SK-N-MC (cell line): ENCODE data around the gene SCD5.
A peak's percentile ranks its signal among the peaks of the same experiment; 100 is the strongest.

ENCODE experiments used
- DNase-seq: peaks from one replicate; pipeline ENCODE4 v3.0.0-alpha.2; 2011; ENCODE audit warnings: low read depth, low spot score
- H3K27ac ChIP-seq: fragments of 200-600 bp; sonication (generic); 2 replicates; pipeline ENCODE4 v1.5.1; 2016; ENCODE audit warnings: mixed run types
- H3K36me3 ChIP-seq: fragments of 200-600 bp; sonication (generic); 2 replicates; pipeline ENCODE4 v1.6.1; 2017; ENCODE audit warnings: antibody characterized with exemption, low read length, mixed read lengths; ENCODE audit not compliant: insufficient read depth
- H3K4me3 ChIP-seq: fragments of 200-600 bp; sonication (generic); 2 replicates; pipeline ENCODE4 v1.5.1; 2016
- H3K9ac ChIP-seq: fragments of 200-600 bp; sonication (generic); 2 replicates; pipeline ENCODE4 v1.8.0; 2017; ENCODE audit warnings: mixed run types, mixed read lengths; ENCODE audit not compliant: insufficient read length
- H3K9me3 ChIP-seq: fragments of 200-600 bp; sonication (generic); 2 replicates; pipeline ENCODE4 v1.6.1; 2017; ENCODE audit warnings: low read depth, mild to moderate bottlenecking, antibody characterized with exemption, low read length, moderate library complexity, mixed read lengths
- EZH2 ChIP-seq: fragments of 200-600 bp; sonication (generic); IDR thresholded peaks from one replicate; pipeline ENCODE4 v1.6.1; 2017; ENCODE audit warnings: antibody characterized with exemption
- FOXP2 ChIP-seq: optimal IDR thresholded peaks from 2 replicates; pipeline ENCODE3; 2011; ENCODE audit warnings: mild to moderate bottlenecking, moderate library complexity; ENCODE audit not compliant: insufficient read depth; ENCODE audit errors: extremely low read length, control extremely low read depth
- POLR2AphosphoS5 ChIP-seq: IDR thresholded peaks from 2 replicates; pipeline ENCODE4 v1.6.1; 2012; ENCODE audit warnings: mild to moderate bottlenecking, low read depth, low read length, borderline replicate concordance

Gene SCD5

DNA sequence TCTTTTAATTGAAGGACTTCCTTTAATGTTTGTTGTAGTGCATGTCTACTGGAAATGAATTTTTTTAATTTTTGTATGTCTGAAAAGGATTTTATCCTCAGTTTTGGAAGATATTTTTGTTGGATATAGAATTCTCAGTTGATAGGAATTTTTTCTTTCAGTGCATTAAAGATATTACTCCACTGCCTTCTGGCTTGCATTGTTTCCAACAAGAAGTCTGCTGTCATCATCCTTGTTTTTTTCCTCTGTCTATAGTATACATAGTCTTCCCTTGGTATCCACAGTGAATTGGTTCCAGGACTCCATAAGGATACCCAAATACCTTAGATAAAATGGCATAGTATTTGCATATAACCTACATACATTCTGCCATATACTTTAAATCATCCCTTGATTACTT is 33.5 kb downstream of the SCD5 start:
- no peak for DNase-seq
- Histone ChIP-seq H3K9ac (no peak overlapping the region), H3K9me3 (no peaks in the 10 kb centered on the region), H3K27ac (no peak overlapping the region), H3K36me3 (no peaks in the 10 kb centered on the region), H3K4me3 (no peak overlapping the region)
- no peak for TF ChIP-seq FOXP2
- TF ChIP-seq POLR2AphosphoS5, result no peak
- no peak for TF ChIP-seq EZH2

DNA sequence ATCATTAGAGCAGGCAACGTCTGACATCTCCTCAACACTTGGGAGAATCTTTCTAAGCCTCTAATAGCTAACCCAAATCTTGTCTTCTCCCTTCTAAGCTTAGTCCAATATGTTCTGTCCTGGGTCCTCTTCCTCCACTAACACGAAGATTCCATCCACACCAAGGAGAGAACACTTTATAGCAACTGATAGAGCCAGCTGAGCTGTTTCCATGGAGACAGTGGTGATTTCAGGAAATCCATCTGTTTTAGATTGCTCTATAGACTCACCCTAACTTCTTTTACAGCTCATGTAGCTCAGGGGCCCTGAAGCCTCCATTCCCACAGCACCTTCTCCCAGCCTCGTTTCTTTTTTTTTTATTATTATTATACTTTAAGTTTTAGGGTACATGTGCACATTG is 37.4 kb downstream of the SCD5 start:
- Histone ChIP-seq H3K27ac (no peak overlapping the region), H3K9me3 (no peaks in the 10 kb centered on the region), H3K36me3 (no peaks in the 10 kb centered on the region), H3K4me3 (no peak overlapping the region), H3K9ac (no peak overlapping the region)
- no peak for TF ChIP-seq EZH2
- TF ChIP-seq FOXP2, result no peak
- TF ChIP-seq POLR2AphosphoS5, result no peak
- no peak for DNase-seq

DNA sequence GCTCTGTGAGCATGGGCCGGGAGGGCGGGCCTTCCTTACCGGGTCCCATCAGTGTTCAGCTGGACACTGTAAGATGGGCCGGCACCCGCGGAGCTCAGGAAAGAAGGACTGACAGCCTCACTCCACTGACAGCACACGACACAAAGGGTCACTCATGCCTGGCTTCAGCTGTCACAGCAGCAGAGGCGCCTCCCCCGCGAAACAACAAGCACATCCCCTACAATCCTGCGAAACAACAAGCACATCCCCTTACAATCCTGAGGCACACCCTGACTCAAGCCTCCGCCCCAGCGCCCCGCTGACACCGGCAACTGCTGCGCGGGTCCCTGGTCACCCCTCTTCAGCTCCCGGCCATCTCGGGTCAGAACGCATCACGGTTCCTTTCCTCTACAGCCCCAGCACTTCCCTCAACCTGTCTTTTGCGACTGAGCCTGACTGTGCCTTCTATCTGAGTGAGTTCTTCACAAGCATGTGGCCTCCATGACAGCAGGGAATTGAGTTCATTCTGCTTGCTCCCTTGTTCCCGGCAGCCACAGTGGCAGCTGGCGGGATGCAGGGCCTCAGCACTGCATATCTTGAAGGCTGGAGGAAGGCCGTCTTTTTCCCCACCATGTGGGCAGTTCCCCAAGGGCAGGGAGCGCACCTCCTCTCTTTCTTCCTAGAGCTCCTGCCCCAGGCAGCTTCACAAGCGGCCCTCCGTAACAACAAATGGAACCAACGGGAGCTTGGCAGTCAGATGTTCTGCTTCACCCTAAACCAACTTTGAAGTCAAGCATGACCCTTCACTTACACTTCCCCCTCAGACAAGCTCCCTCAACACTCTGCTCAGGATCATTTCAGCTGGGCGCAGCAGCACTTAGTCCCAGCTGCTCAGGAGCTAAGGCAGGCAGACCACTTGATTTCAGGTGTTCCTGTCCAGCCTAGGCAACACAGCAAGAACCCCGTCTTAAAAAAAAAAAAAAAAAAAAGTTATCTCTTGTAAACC is 39.6 kb downstream of the SCD5 start:
- Histone ChIP-seq H3K27ac (no peak overlapping the region), H3K4me3 (no peak overlapping the region), H3K36me3 (no peaks in the 10 kb centered on the region), H3K9ac (no peak overlapping the region), H3K9me3 (no peaks in the 10 kb centered on the region)
- DNase-seq, result no peak
- TF ChIP-seq POLR2AphosphoS5 (no peak), EZH2 (no peak), FOXP2 (no peak)

DNA sequence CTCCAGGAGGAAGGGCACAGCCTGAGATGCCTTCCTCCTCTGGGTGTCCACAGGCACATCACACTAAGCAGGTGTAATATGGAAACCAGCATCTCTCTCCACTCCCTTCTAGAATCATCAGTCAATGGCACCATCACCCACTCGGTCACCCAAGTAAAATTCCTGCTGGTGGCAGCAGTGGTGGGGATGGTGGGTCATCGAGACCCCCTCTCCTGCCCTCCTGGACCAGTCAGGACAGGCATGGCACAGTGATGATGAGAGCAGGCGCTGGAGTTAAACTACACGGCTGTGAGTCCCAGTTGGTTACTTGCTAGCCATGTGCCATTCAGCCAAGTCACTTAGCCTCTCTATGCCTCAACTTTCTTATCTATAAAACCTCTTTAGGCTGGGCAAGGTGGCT is 42.5 kb downstream of the SCD5 start:
- DNase-seq, result no peak
- Histone ChIP-seq H3K36me3 (no peaks in the 10 kb centered on the region), H3K9ac (no peak overlapping the region), H3K9me3 (no peaks in the 10 kb centered on the region), H3K4me3 (no peak overlapping the region), H3K27ac (no peak overlapping the region)
- no peak for TF ChIP-seq EZH2
- TF ChIP-seq POLR2AphosphoS5, result no peak
- TF ChIP-seq FOXP2, result no peak

DNA sequence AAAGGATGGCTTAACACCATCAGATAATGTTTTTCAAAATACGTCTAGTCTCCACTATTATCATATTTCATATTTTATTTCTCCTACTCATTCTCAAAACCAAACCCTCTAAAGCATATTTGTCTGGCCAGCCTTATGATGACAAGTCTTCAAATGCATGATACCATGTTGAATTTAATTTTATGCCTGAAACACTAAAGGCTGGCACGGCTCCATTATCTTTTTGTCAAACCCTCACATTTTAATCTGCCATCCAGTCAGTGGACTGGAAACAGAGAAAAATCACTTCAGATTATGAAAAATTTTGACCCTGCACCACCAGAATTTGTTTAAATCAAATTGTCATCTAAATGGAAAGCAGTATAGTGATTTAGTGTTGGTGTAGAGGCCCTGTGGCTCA is 42.9 kb downstream of the SCD5 start:
- no peak overlapping the region for H3K9ac ChIP-seq
- H3K27ac ChIP-seq, result no peak overlapping the region
- H3K36me3 ChIP-seq, result no peaks in the 10 kb centered on the region
- no peak overlapping the region for H3K4me3 ChIP-seq
- no peak for TF ChIP-seq EZH2
- no peak for TF ChIP-seq POLR2AphosphoS5
- no peak for TF ChIP-seq FOXP2
- DNase-seq, result no peak
- H3K9me3 ChIP-seq, result no peaks in the 10 kb centered on the region

DNA sequence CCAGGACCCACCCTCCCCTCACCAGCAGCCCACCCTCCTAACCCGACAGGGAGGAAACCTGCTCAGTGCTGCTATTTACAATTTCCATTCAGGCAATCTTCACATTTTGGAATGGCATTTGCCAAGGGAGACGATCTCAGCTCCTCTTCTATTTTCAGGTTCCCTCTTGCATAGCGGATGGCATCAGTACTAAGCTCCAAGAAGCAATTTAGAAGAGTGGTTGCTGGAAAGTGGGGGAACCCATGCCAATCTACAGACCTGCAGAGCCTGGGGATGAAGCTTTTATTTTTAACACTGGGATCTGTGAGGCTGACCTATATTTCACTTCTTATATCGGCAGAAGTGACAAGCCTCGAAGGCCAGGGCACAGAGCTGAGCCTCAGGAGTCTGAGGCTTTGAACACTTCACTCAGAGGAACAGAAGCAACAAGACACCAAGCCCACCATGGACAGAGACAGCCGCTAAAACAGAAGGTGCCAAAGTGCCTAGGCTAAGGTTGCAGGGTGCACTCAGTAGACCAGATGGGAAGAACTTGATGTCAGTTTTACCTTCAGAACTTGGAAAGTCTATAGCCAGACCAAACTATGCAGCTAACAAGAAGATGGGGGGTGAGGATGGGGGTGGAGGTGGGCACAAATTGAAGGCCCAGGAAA is 44.0 kb downstream of the SCD5 start:
- H3K27ac ChIP-seq, result no peak overlapping the region
- TF ChIP-seq POLR2AphosphoS5 (no peak), FOXP2 (no peak), EZH2 (no peak)
- no peaks in the 10 kb centered on the region for H3K9me3 ChIP-seq
- no peak overlapping the region for H3K9ac ChIP-seq
- no peaks in the 10 kb centered on the region for H3K36me3 ChIP-seq
- no peak for DNase-seq
- no peak overlapping the region for H3K4me3 ChIP-seq

DNA sequence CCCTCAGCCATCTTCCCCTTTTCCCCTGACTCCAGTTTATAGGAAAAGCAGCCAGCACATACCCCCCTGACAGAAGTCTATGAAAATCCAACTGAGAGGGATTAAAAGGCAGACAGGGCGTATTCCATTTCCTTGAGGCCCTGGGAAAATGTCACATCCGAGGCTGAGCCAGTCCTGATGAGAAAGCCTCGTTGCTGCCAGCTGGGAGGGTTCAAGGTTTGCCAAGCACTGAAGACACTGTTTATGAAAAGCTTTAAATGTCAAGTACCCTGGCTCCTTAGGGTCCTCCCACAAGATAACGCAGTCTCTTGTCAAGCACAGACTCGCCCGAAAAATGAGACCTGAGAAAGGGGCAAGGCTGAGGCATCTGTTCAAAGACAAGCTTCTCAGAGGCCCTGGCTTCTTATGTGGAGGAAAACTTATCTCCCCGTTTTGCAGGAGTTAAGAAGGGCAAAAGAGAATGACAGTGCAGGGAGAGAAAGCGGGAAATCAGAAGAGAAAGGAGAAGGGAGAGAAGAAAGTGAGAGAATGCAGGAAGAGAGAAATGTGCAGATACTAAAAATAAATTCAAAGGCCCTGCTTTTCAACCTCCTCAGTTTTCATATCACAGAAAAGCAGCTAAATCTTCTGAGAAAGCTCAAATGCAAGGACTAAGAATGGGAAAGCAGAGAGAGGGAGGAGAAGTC is 44.7 kb downstream of the SCD5 start:
- no peak for DNase-seq
- H3K9ac ChIP-seq, result no peak overlapping the region
- H3K36me3 ChIP-seq, result no peaks in the 10 kb centered on the region
- TF ChIP-seq FOXP2 (no peak), EZH2 (no peak), POLR2AphosphoS5 (no peak)
- H3K4me3 ChIP-seq, result no peak overlapping the region
- no peaks in the 10 kb centered on the region for H3K9me3 ChIP-seq
- H3K27ac ChIP-seq, result peak overlapping the region; percentile 55; the same call in 1 of the 2 replicates

DNA sequence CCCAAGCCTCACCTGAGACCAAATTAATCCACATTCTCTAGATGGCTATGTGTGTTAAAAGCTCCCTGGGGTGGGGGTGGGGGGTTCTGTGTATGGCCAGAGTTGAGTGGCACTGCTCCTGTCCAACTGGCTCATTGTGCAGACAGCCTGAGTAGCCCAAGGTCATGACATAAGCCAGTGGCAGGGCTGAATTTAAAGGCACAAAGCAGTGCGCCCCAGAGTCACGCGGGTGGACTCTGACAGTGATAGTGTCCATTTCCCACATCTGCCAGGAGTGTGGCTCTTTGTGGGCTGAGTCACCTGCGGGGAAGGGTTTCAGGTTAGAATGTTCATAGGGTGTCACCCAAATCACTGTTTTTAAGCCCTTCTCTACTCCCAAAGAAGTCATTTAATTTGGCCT is 45.4 kb downstream of the SCD5 start:
- Histone ChIP-seq H3K27ac (no peak overlapping the region), H3K9me3 (no peaks in the 10 kb centered on the region), H3K9ac (no peak overlapping the region), H3K4me3 (no peak overlapping the region), H3K36me3 (no peaks in the 10 kb centered on the region)
- TF ChIP-seq FOXP2, result no peak
- no peak for TF ChIP-seq EZH2
- TF ChIP-seq POLR2AphosphoS5, result no peak
- DNase-seq, result no peak
